Thyroid gland (tissue), 4 donors: Measurements from ENCODE around the gene SCUBE2. TPM values are rescaled to one million over a fixed set of nuclear protein-coding genes. Genes with fewer than 3 reads are reported as not detected.
"Not testable (repeated sequence)": the region's sequence is repeated elsewhere in the genome, so short reads cannot be mapped to it uniquely, and the experiment has no call there.

Experiments
- DNase-seq, 2 donors: peaks; one replicate each; pipeline ENCODE4 v3.0.0-alpha.2; 2019
- H3K27ac ChIP-seq, 3 donors: fragments of 200-600 bp; sonication (generic); 1 replicate in 2 of 3; 2 replicates in 1 of 3; pipeline ENCODE4 v1.5.1; 2016 to 2019; ENCODE audit warnings: mild to moderate bottlenecking in 1 of 3, moderate library complexity in 1 of 3
- H3K27me3 ChIP-seq: fragments of 200-600 bp; sonication (generic); one replicate; pipeline ENCODE4 v1.5.1; 2019
- H3K36me3 ChIP-seq, 2 donors: fragments of 200-600 bp; sonication (generic); one replicate each; pipeline ENCODE4 v1.5.1; 2016 to 2019
- H3K4me1 ChIP-seq, 2 donors: fragments of 200-600 bp; sonication (generic); one replicate each; pipeline ENCODE4 v1.5.1; 2017 to 2019
- H3K4me3 ChIP-seq, 3 donors: fragments of 200-600 bp; sonication (generic); replicated peaks in 1 of 3; 1 replicate in 2 of 3; 2 replicates in 1 of 3; pipeline ENCODE4 v1.5.1; 2016; ENCODE audit warnings: mild to moderate bottlenecking in 1 of 3
- H3K9me3 ChIP-seq: fragments of 200-600 bp; sonication (generic); one replicate; pipeline ENCODE4 v1.5.1; 2017
- POLR2A ChIP-seq, 2 donors: fragments of 450-650 bp; IDR thresholded peaks; one replicate each; pipeline ENCODE4 v1.6.1; 2017; ENCODE audit warnings: antibody characterized with exemption in 2 of 2, mild to moderate bottlenecking in 2 of 2, moderate library complexity in 1 of 2
- WGBS, 2 donors: methylation state at CpG; one replicate each; pipeline ENCODE4 v1.1.5; 2017; 5-methylcytosine and 5-hydroxymethylcytosine counted together
- intact Hi-C: fragments of 100-400 bp; cut with DNase I; formaldehyde crosslinking; loops from one replicate; pipeline ENCODE4 v1.15.1; 2023
- total RNA-seq, 4 donors: library from RNA; depleted of rRNA; stranded (reverse); fragments of >200 nt; gene quantifications; one replicate each; pipeline ENCODE4 v1.2.3, GENCODE V29; 2016
- TF ChIP-seq, protein P1 (sequence below), 6 experiments: fragments of 200-600 bp in 3 of 6; fragments of 450-650 bp in 3 of 6; sonication (generic) in 3 of 6; IDR thresholded peaks; one replicate each; pipeline ENCODE4 v1.5.1; 2016 to 2019; ENCODE audit warnings: antibody characterized with exemption in 6 of 6, mild to moderate bottlenecking in 2 of 6, inconsistent platforms in 1 of 6, moderate library complexity in 1 of 6

SCUBE2 gene
- total RNA-seq, 4 donors from 2014 or later = 1.2 to 4.9 (median 3.1) TPM

- Histone ChIP-seq H3K4me3 (no peak overlapping the region), H3K4me1 (no peaks in the 10 kb centered on the region), H3K27ac (no peak overlapping the region), H3K36me3 (no peaks in the 10 kb centered on the region), H3K27me3 (no peaks in the 10 kb centered on the region), H3K9me3 (no peaks in the 10 kb centered on the region)
- intact Hi-C loops = no loop called here
- TF ChIP-seq, protein P1, sequence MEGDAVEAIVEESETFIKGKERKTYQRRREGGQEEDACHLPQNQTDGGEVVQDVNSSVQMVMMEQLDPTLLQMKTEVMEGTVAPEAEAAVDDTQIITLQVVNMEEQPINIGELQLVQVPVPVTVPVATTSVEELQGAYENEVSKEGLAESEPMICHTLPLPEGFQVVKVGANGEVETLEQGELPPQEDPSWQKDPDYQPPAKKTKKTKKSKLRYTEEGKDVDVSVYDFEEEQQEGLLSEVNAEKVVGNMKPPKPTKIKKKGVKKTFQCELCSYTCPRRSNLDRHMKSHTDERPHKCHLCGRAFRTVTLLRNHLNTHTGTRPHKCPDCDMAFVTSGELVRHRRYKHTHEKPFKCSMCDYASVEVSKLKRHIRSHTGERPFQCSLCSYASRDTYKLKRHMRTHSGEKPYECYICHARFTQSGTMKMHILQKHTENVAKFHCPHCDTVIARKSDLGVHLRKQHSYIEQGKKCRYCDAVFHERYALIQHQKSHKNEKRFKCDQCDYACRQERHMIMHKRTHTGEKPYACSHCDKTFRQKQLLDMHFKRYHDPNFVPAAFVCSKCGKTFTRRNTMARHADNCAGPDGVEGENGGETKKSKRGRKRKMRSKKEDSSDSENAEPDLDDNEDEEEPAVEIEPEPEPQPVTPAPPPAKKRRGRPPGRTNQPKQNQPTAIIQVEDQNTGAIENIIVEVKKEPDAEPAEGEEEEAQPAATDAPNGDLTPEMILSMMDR (IDR thresholded peaks at IDR 0.05) = no peak
- no peak for TF ChIP-seq POLR2A (IDR thresholded peaks at IDR 0.05)
- WGBS, 2 donors = 95 to 96% methylated on average over 7 of the region's 7 CpGs
- no peak for DNase-seq
Measured at GRCh38 chr11:9104580-9104979, 13.2 kb upstream of the SCUBE2 start.

GRCh38 chr11:9103542-9104276 lies 12.3 kb upstream of the SCUBE2 start:
- H3K27ac ChIP-seq = no peak overlapping the region
- WGBS, 2 donors = 96% methylated on average over 6 to 7 of the region's 7 CpGs

GRCh38 chr11:9099617-9100016 lies 8.2 kb upstream of the SCUBE2 start:
- H3K36me3 ChIP-seq = no peaks in the 10 kb centered on the region
- 81 to 95% methylated on average over 4 of the region's 4 CpGs for WGBS, 2 donors
- H3K9me3 ChIP-seq = no peaks in the 10 kb centered on the region
- no peak overlapping the region for H3K4me3 ChIP-seq
- intact Hi-C loops = no loop called here
- H3K27me3 ChIP-seq = no peaks in the 10 kb centered on the region
- no peaks in the 10 kb centered on the region for H3K4me1 ChIP-seq
- no peak overlapping the region for H3K27ac ChIP-seq
- DNase-seq = no peak
- no peak for TF ChIP-seq POLR2A (IDR thresholded peaks at IDR 0.05)
- TF ChIP-seq, protein P1 (IDR thresholded peaks at IDR 0.05) = no peak

More at GRCh38 chr11:9103542-9104276, 12.3 kb upstream of the SCUBE2 start:
- Histone ChIP-seq H3K9me3 (no peaks in the 10 kb centered on the region), H3K36me3 (no peaks in the 10 kb centered on the region), H3K27me3 (no peaks in the 10 kb centered on the region), H3K4me3 (no peak overlapping the region), H3K4me1 (no peaks in the 10 kb centered on the region)
- DNase-seq = no peak
- TF ChIP-seq, protein P1 (IDR thresholded peaks at IDR 0.05) = no peak
- no peak for TF ChIP-seq POLR2A (IDR thresholded peaks at IDR 0.05)
- intact Hi-C loops = no loop called here

DNA sequence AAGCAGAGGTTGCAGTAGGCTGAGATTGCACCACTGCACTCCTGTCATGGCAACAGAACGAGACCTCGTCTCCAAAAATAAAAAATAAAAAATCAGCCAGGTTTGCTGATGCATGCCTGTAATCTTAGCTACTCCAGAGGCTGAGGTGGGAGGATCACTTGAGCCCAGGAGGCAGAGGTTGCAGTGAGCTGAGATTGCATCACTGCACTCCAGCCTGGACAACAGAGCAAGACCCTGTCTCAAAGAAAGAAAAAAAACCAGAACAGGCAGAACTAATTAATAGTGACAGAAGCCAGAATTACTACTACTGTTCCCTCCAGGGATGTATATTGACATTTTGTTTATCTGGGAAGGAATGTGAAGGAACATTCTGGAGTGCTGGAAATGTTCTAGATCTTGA lies 7.1 kb upstream of the SCUBE2 start:
- H3K9me3 ChIP-seq, H3K27ac ChIP-seq, DNase-seq, H3K4me3 ChIP-seq, H3K36me3 ChIP-seq, H3K4me1 ChIP-seq, H3K27me3 ChIP-seq, intact Hi-C loops: not testable (repeated sequence)
- WGBS, 2 donors = 43 to 48% methylated on average over 2 of the region's 2 CpGs

DNA sequence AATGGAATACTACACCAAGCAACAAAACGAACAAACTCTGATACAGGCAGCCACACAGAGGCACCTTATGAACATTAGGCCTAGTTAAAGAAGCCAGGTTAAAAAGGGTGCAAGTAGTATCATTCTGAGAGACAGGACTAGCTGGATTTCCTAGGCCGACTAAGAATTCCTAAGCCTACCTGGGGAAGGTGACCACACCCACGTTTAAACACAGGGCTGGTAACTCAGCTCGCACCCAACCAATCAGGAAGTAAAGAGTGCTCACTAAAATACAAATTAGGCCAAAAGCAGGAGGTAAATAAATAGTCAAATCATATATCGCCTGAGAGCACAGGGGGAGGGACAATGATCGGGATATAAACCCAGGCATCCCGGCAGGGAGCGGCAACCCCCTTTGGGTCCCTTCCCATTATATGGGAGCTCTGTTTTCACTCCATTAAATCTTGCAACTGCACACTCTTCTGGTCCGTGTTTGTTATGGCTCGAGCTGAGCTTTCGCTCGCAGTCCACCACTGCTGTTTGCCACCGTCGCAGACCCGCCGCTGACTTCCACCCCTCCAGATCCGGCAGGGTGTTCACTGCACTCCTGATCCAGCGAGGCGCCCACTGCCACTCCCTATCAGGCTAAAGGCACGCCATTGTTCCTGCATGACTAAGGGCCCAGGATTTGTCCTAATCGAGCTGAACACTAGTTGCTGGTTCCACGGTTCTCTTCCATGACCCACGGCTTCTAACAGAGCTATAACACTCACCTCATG lies 6.0 kb upstream of the SCUBE2 start:
- H3K4me3 ChIP-seq, DNase-seq, H3K9me3 ChIP-seq, H3K27me3 ChIP-seq, H3K36me3 ChIP-seq, intact Hi-C loops, H3K27ac ChIP-seq, H3K4me1 ChIP-seq: not testable (repeated sequence)
- WGBS, 2 donors = 90 to 91% methylated on average over 23 of the region's 23 CpGs

- H3K27me3 ChIP-seq = no peaks in the 10 kb centered on the region
- WGBS, 2 donors = 90 to 95% methylated on average over 5 of the region's 5 CpGs
- intact Hi-C loops = no loop called here
- H3K36me3 ChIP-seq = no peaks in the 10 kb centered on the region
- H3K9me3 ChIP-seq = no peaks in the 10 kb centered on the region
- no peak for DNase-seq
- no peak overlapping the region for H3K27ac ChIP-seq
- no peak overlapping the region for H3K4me3 ChIP-seq
- H3K4me1 ChIP-seq = peaks cover 0 to 5% of the 10 kb centered on the region in 2 donors
- TF ChIP-seq, protein P1 (IDR thresholded peaks at IDR 0.05) = no peak
- TF ChIP-seq POLR2A (IDR thresholded peaks at IDR 0.05) = no peak
Measured at GRCh38 chr11:9096427-9096826, 5.0 kb upstream of the SCUBE2 start.
